Measurements from ENCODE around the gene RASA3. TPM values are rescaled to one million over a fixed set of nuclear protein-coding genes. Genes with fewer than 3 reads are reported as not detected.
"Not testable (repeated sequence)": the region's sequence is repeated elsewhere in the genome, so short reads cannot be mapped to it uniquely, and the experiment has no call there.

The RASA3 gene
- total RNA-seq, 1 donor from 2014 or later: 25.4 TPM

- Histone ChIP-seq H3K4me3 (ENCODE audit: low read depth, low read length) (no peak overlapping the region), H3K27me3 (ENCODE audit: control insufficient read depth, insufficient read depth, low read length) (no peaks in the 10 kb centered on the region), H3K36me3 (ENCODE audit: control insufficient read depth, insufficient read depth, low read length) (no peaks in the 10 kb centered on the region)
- TF ChIP-seq, protein P1, sequence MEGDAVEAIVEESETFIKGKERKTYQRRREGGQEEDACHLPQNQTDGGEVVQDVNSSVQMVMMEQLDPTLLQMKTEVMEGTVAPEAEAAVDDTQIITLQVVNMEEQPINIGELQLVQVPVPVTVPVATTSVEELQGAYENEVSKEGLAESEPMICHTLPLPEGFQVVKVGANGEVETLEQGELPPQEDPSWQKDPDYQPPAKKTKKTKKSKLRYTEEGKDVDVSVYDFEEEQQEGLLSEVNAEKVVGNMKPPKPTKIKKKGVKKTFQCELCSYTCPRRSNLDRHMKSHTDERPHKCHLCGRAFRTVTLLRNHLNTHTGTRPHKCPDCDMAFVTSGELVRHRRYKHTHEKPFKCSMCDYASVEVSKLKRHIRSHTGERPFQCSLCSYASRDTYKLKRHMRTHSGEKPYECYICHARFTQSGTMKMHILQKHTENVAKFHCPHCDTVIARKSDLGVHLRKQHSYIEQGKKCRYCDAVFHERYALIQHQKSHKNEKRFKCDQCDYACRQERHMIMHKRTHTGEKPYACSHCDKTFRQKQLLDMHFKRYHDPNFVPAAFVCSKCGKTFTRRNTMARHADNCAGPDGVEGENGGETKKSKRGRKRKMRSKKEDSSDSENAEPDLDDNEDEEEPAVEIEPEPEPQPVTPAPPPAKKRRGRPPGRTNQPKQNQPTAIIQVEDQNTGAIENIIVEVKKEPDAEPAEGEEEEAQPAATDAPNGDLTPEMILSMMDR (IDR thresholded peaks at IDR 0.05; ENCODE audit: insufficient read depth, low read length, poor library complexity, severe bottlenecking): no peak
- no peak for DNase-seq (ENCODE audit: low read depth)
Measured at GRCh38 chr13:114102131-114102520, 30.3 kb downstream of the RASA3 start.

DNA sequence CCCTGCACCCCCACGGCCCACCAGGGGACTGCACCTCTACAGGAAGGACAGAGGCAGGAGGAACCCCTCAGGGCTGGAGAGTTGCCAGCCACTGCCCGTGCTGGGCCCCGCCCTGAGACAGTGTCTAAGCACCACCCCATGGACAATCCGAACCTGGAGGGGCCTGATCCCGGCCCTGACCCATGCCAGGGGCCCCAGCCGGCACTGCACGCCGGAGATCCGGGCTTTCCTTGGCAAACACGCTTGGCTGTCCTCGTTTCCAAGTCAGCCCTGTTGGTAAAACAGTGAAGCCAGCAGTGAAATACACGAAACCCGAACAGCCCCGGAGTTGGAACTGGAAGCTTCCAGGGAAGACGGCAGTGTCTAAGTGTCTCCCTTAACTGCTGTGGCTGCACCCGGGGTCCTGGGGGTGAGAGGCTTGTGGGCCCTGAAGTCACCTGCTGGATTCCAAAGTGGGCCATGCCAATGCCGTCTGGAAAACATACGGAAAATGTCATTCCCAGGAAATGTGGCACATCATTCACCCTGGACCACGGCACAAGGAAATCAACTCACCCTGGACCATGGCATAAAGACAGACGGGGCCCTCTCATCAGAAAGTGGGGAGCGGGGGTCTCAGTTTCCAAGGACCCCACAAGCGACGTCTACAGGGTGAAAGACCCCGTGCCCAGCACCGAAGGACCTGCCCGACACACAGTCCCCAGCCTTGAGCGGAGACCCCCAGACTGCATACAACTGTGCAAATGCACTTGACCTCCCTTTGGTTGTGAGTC lies 30.9 kb downstream of the RASA3 start:
- no peaks in the 10 kb centered on the region for H3K27me3 ChIP-seq (ENCODE audit: control insufficient read depth, insufficient read depth, low read length)
- TF ChIP-seq, protein P1 (IDR thresholded peaks at IDR 0.05; ENCODE audit: insufficient read depth, low read length, poor library complexity, severe bottlenecking): no peak
- no peaks in the 10 kb centered on the region for H3K36me3 ChIP-seq (ENCODE audit: control insufficient read depth, insufficient read depth, low read length)
- no peak for DNase-seq (ENCODE audit: low read depth)
- H3K4me3 ChIP-seq (ENCODE audit: low read depth, low read length): no peak overlapping the region

- no peak overlapping the region for H3K4me3 ChIP-seq (ENCODE audit: low read depth, low read length)
- TF ChIP-seq, protein P1 (IDR thresholded peaks at IDR 0.05; ENCODE audit: insufficient read depth, low read length, poor library complexity, severe bottlenecking): no peak
- no peak for DNase-seq (ENCODE audit: low read depth)
- no peaks in the 10 kb centered on the region for H3K27me3 ChIP-seq (ENCODE audit: control insufficient read depth, insufficient read depth, low read length)
- H3K36me3 ChIP-seq (ENCODE audit: control insufficient read depth, insufficient read depth, low read length): no peaks in the 10 kb centered on the region
Measured at GRCh38 chr13:114100446-114101357, 31.7 kb downstream of the RASA3 start.

DNA sequence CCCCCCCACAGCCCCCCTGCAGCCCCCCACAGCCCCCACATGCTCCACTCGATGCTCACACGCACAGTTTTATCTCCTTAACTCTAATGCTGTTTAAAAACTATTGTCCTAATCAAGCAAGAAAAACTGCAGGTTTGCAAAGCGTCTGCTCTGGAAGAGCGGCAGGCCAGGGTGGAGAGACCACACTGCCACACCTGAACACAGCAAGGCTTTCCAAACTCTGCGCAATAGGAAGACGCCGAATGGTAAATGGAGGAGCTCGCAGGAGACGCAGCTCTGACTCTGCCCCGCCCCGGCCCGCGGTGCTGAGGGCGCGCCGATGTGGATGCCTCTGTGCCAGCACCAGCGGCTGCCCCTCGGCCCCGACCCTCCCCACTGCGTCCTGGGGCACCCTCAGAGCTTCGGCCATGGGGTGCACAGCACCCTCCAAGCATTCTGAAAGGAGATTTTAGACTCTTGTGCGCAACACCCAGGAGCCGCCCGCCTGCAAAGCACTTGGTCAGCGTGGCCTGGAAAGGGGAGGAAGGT lies 32.4 kb downstream of the RASA3 start:
- TF ChIP-seq, protein P1 (IDR thresholded peaks at IDR 0.05; ENCODE audit: insufficient read depth, low read length, poor library complexity, severe bottlenecking): no peak
- Histone ChIP-seq H3K36me3 (ENCODE audit: control insufficient read depth, insufficient read depth, low read length) (no peaks in the 10 kb centered on the region), H3K4me3 (ENCODE audit: low read depth, low read length) (no peak overlapping the region), H3K27me3 (ENCODE audit: control insufficient read depth, insufficient read depth, low read length) (no peaks in the 10 kb centered on the region)
- DNase-seq (ENCODE audit: low read depth): no peak

DNA sequence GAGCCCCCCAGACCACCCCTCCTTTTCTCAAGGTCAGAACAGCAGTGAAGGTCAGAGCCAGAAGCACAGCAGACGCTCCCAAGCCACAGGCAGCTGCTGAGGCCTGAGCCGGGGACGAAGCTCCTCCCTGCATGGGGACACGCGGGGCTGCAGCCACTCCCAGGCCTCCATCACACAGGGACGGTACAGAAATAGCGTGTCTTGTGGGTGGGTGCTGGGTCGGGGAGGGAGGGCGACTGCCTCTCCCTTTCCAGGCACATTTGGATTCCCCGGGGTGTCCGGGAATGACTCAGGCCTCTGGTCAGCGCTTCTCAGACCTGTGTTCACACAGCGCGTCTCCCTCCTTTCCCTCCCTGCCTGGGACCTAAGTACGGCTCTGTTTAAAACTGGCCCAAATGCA lies 33.2 kb downstream of the RASA3 start:
- no peaks in the 10 kb centered on the region for H3K36me3 ChIP-seq (ENCODE audit: control insufficient read depth, insufficient read depth, low read length)
- peak; percentile 74 for DNase-seq (ENCODE audit: low read depth)
- H3K27me3 ChIP-seq (ENCODE audit: control insufficient read depth, insufficient read depth, low read length): no peaks in the 10 kb centered on the region
- TF ChIP-seq, protein P1 (IDR thresholded peaks at IDR 0.05; ENCODE audit: insufficient read depth, low read length, poor library complexity, severe bottlenecking): no peak
- H3K4me3 ChIP-seq (ENCODE audit: low read depth, low read length): no peak overlapping the region

GRCh38 chr13:114098689-114099056 lies 33.8 kb downstream of the RASA3 start:
- not testable (repeated sequence) for DNase-seq (ENCODE audit: low read depth); H3K27me3 ChIP-seq (ENCODE audit: control insufficient read depth, insufficient read depth, low read length); H3K4me3 ChIP-seq (ENCODE audit: low read depth, low read length); H3K36me3 ChIP-seq (ENCODE audit: control insufficient read depth, insufficient read depth, low read length)
